ENCODE results near the gene C20orf173.
A peak's percentile ranks its signal among the peaks of the same experiment; 100 is the strongest.

Gene C20orf173

DNA sequence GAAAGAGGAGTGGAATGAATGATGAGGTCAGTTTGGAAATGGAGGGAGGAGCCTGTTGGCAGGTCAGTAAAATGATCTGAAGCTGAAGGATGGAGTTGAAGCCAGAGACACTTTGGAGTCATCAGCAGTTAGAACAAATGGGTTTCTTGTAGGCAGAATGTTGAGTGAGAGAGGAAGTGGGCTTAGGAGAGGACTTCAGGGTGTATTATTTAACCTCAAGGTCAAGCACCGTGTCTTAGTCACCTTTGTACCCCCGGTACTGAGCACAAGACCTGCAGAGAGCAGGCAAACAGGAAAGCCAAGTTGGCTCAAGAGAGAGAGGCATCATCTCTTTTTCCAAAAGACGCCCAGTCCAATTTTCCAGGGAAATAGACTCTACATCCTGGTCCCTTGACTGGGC, 23.3 kb downstream of the C20orf173 start:
- DNase-seq: no peak

DNA sequence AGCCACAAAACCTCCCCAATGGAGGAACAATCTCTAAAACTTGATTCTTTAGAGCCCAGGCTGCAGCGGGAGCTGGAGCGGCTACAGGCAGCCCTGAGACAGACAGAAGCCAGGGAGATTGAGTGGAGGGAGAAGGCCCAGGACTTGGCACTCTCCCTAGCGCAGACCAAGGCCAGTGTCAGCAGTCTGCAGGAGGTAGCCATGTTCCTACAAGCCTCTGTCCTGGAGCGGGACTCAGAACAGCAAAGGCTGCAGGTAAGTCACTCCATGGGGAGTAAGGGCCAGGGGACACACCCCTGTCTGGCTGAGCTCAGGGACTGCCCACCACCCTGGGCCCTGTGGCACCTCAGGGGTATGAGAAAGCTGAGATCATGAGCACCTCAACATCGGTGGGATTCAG, 24.7 kb downstream of the C20orf173 start:
- no peak for DNase-seq

DNA sequence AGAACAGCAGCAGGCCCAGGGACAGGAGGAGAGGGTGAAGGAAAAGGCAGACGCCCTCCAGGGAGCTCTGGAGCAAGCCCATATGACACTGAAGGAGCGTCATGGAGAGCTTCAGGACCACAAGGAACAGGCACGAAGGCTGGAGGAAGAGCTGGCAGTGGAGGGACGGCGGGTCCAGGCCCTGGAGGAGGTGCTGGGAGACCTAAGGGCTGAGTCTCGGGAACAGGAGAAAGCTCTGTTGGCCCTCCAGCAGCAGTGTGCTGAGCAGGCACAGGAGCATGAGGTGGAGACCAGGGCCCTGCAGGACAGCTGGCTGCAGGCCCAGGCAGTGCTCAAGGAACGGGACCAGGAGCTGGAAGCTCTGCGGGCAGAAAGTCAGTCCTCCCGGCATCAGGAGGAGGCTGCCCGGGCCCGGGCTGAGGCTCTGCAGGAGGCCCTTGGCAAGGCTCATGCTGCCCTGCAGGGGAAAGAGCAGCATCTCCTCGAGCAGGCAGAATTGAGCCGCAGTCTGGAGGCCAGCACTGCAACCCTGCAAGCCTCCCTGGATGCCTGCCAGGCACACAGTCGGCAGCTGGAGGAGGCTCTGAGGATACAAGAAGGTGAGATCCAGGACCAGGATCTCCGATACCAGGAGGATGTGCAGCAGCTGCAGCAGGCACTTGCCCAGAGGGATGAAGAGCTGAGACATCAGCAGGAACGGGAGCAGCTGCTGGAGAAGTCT, 25.5 kb downstream of the C20orf173 start:
- DNase-seq: peak; percentile 5

DNA sequence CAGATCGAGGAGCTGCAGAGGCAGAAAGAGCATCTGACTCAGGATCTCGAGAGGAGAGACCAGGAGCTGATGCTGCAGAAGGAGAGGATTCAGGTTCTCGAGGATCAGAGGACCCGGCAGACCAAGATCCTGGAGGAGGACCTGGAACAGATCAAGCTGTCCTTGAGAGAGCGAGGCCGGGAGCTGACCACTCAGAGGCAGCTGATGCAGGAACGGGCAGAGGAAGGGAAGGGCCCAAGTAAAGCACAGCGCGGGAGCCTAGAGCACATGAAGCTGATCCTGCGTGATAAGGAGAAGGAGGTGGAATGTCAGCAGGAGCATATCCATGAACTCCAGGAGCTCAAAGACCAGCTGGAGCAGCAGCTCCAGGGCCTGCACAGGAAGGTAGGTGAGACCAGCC, 26.2 kb downstream of the C20orf173 start:
- no peak for DNase-seq

DNA sequence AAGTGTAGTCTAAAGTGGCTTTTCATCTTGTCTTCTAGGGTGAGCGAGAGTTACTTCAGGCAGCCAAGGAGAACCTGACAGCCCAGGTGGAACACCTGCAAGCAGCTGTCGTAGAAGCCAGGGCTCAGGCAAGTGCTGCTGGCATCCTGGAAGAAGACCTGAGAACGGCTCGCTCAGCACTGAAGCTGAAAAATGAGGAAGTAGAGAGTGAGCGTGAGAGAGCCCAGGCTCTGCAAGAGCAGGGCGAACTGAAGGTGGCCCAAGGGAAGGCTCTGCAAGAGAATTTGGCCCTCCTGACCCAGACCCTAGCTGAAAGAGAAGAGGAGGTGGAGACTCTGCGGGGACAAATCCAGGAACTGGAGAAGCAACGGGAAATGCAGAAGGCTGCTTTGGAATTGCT, 27.1 kb downstream of the C20orf173 start:
- DNase-seq: no peak

DNA sequence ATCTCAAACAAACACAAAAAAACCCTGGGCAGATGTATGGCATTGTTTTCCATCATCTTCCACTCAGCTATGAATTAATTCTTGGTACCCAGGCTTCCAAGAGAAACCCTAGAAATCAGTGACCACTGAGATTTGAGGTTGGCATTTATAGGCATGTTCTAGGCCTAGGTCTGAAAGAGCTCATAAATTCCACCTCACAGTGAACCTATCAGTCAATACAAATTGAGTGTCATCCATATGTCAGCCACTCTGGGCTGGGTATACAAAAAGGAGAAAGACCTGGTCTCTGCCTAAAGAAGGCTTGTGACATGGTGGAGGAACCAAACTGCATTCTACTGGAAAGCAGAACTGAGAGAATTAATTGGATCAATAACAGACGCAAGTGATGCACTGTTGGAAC, 30.2 kb downstream of the C20orf173 start:
- DNase-seq: no peak

DNA sequence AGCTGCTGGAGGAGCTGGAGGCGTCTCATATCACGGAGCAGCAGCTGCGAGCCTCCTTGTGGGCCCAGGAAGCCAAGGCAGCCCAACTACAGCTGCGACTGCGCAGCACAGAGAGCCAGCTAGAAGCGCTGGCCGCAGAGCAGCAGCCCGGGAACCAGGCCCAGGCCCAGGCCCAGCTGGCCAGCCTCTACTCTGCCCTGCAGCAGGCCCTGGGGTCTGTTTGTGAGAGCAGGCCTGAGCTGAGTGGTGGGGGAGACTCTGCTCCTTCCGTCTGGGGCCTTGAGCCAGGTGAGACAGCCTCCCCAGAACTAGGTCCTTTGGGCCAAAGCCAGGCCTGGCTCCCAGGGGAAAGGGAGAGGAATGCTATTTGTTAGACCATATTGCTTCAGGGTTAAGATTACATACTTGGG, 31.7 kb downstream of the C20orf173 start:
- DNase-seq: no peak

DNA sequence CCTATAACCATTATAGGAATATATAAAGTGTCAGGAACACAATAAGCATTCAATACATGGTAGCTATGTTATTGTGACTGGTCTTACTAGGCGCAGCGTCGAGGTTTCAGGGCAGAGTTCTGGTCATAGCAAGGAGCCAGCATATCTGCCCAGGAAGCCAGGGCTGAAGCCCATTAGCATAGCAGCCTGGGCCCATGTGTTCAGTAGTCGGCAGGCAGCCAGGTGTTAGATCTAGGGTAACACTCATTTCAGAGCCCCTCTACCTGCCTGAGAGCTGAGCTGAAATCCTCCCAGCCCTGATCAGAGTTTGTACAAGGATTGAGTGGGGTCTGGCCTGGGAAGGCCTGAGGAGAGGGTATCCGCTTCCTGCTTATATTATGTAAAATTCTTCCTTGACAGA, 32.1 kb downstream of the C20orf173 start:
- DNase-seq: no peak

DNA sequence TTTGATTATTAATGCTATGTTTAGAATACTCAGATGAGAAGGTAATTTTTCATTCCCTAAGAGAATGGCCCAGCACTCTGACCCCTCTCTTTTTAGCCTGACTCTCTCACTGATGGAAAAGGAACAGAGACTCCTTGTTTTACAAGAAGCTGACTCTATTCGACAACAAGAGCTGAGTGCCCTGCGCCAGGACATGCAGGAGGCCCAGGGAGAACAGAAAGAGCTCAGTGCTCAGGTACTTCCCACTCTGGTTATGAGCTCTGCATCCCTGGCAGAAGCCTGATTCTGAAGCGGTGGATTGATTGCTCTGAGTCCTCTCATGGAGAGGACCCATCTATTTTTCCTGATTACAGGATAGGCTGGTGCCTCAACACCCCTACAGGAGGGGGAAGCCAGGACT, 33.0 kb downstream of the C20orf173 start:
- no peak for DNase-seq

DNA sequence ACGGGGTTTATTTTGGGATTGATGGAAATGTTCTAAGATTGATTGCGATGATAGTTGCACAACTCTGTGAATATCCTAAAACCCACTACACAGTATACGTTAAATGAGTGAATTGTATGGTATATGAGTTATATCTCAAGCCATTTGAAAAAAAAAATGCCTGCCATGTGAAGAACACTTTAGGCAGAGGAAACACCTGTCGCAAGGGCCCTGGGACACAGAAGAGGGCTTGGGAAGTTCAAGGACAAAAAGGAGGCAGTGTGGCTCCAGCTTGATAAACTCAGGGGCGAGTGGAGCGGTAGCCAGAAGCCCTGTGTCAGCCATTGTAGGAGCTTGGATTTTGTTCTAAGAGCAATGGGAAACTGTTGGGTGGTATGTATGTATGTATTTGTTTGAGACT, 37.1 kb downstream of the C20orf173 start:
- DNase-seq: no peak

DNA sequence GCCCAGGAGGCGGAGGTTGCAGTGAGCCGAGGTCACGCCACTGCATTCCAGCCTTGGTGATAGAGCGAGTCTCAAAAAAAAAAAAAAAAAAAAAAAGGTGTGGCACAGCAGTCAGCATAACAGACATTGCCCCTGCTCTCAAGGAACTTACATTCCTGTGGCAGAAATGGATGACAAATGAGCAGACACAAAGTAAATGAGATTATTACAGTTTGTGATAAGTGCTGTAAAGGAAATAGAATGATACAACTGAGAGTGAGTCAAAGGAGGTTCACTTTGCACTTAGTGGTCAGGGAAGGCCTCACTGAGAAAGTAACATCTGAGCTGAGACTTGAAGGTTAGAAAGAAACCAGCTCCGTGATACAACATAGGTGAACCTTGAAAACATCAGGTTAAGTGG, 37.6 kb downstream of the C20orf173 start:
- no peak for DNase-seq

DNA sequence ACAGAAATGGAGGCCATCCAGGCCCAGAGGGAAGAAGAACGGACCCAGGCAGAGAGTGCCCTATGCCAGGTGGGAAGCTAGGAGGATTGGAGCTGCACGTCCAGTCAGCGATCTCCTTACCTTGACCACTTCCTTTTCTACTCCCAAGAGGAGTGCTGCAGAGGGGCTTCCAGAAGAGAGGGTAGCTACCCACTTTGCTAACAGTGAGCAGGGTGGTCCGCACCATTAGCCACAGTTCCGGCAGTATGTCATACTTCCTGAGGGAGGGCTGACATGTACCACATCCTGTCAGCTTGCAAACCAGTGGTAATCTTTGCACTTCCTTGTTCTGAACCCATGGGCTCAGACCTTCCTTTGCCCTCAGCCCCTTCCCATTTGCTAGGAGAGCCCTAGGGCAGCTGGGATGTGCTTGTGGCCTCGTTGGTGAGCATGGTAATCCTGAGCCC, 38.7 kb downstream of the C20orf173 start:
- DNase-seq: no peak

DNA sequence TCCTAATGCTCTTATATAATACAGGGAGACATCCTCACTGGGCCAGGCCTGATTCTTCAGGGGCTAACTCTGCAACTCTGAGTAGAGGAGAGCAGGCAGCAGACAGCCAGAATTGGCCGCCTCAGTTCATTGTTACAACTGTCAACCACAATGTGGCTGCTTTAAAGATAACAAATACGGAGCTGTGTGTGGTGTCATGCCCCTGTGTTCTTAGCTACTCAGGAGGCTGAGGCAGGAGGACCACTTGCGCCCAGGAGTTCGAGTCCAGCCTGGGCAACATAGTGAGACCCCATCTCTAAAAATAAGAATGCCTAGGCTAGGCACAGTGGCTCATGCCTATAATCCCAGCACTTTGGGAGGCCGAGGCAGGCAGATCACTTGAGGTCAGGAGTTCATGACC, 39.7 kb downstream of the C20orf173 start:
- no peak for DNase-seq

DNA sequence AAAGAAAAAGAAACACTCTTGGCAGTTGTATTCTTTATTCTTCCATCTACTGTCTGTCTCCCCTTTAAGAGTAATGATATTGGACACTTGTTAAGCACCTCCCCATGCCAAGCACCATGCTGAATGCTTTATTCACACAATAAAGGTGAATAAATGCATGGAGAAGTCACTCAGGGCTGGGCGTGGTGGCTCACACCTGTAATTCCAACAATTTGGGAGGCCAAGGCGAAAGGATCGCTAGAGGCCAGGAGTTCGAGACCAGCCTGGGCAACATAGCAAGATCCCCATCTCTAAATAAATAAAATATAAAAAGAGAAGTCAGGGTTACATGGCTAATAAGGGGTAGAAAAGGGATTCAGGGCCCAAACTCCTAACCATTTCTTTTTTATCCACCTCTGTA, 42.0 kb downstream of the C20orf173 start:
- DNase-seq: no peak

DNA sequence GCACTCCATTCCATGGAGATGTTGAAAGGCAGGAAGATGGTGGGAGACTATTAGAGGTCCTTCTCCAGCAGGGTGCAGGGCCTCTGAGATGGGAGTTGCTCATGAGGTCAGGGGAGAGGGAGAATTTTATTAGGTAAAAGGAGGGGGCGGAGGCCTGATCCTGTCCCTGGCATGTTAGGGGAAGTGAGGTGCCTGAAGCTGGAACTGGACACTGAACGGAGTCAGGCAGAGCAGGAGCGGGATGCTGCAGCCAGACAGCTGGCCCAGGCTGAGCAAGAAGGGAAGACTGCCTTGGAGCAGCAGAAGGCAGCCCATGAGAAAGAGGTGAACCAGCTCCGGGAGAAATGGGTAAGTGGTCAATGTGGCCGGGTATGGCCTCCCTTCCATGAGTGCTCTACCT, 49.7 kb downstream of the C20orf173 start:
- no peak for DNase-seq

DNA sequence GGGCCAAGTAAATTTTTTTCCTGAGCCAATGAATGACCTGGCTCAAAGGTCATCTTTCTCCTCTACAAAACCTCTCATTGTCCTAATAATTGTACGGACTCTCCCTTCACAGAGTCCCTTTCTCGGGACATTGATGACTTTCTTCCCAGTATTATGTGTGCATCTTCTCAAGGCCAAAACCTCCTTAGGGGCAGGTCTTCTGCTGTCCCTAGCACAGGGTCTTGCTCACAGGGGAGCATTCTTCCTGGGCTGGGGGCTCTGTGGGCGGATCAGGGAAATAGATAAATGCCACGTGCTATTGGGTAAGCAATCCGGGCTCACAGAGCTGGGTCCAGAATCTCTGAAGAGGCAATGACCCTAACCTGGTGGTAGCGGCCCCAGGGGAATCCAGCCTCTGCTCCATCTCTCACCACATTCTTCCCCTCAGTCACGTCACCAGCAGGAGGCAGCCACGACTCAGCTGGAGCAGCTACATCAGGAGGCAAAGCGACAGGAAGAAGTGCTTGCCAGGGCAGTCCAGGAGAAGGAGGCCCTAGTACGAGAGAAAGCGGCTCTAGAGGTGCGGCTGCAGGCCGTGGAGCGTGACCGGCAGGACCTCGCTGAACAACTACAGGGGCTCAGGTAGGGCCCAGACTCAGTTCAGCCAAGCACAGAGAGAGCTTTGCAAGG, 50.5 kb downstream of the C20orf173 start:
- DNase-seq: no peak

All from NCI-H1694 (cell line).